Fibroblast of peridontal ligament (primary cell): ENCODE results near the gene NAGS.
"Not testable (repeated sequence)": the region's sequence is repeated elsewhere in the genome, so short reads cannot be mapped to it uniquely, and the experiment has no call there.

Experiments
- DNase-seq: peaks from one replicate; pipeline ENCODE4 v3.0.0-alpha.2; 2010; ENCODE audit errors: extremely low read depth

Gene NAGS

GRCh38 chr17:44004077-44004760 lies at the start of gene NAGS:
NAGS (plus strand) TSS chr17:44004622; CDS start chr17:44004664, 42 bp downstream.
- no peak for DNase-seq

- no peak for DNase-seq
These were observed 48.2 kb upstream of the NAGS start for GRCh38 chr17:43956222-43956621.

GRCh38 chr17:43958748-43959352 lies 45.6 kb upstream of the NAGS start:
- DNase-seq, result peak; percentile 16

GRCh38 chr17:43961292-43961691 lies 43.1 kb upstream of the NAGS start:
- DNase-seq, result not testable (repeated sequence)

GRCh38 chr17:43961954-43962353 lies 42.5 kb upstream of the NAGS start:
- DNase-seq, result no peak

- DNase-seq, result no peak
These were observed 41.9 kb upstream of the NAGS start for GRCh38 chr17:43962479-43962878.

- no peak for DNase-seq
These were observed 38.1 kb upstream of the NAGS start for GRCh38 chr17:43966276-43966675.

- DNase-seq, result peak; percentile 52
These were observed 37.1 kb upstream of the NAGS start for GRCh38 chr17:43967251-43967875.

GRCh38 chr17:43970366-43970765 lies 34.1 kb upstream of the NAGS start:
- no peak for DNase-seq

- not testable (repeated sequence) for DNase-seq
These were observed 33.0 kb upstream of the NAGS start for GRCh38 chr17:43971436-43971835.

- not testable (repeated sequence) for DNase-seq
These were observed 31.8 kb upstream of the NAGS start for GRCh38 chr17:43972444-43973212.

- no peak for DNase-seq
These were observed 29.8 kb upstream of the NAGS start for GRCh38 chr17:43974382-43975266.

- no peak for DNase-seq
These were observed 28.5 kb upstream of the NAGS start for GRCh38 chr17:43975898-43976297.

- no peak for DNase-seq
These were observed 27.2 kb upstream of the NAGS start for GRCh38 chr17:43976963-43977837.

GRCh38 chr17:43978078-43978477 lies 26.3 kb upstream of the NAGS start:
- no peak for DNase-seq

- peak; percentile 22 for DNase-seq
These were observed 25.4 kb upstream of the NAGS start for GRCh38 chr17:43979011-43979410.

GRCh38 chr17:43979671-43980070 lies 24.8 kb upstream of the NAGS start:
- DNase-seq, result no peak

GRCh38 chr17:43982171-43982570 lies 22.3 kb upstream of the NAGS start:
- no peak for DNase-seq

GRCh38 chr17:43983196-43983514 lies 21.3 kb upstream of the NAGS start:
- no peak for DNase-seq
